Parathyroid adenoma (tissue), 2 donors: Measurements from ENCODE around the gene EPAS1.

Experiments
- H2AFZ ChIP-seq: fragments of 300-600 bp; sonication (generic); one replicate; pipeline ENCODE4 v1.7.0; 2017; ENCODE audit warnings: antibody characterized with exemption, mild to moderate bottlenecking
- H3K27ac ChIP-seq: fragments of 300-600 bp; sonication (generic); one replicate; pipeline ENCODE4 v1.7.0; 2017
- H3K27me3 ChIP-seq: fragments of 300-600 bp; sonication (generic); one replicate; pipeline ENCODE4 v1.7.0; 2017; ENCODE audit warnings: low read length; ENCODE audit not compliant: control insufficient read depth, insufficient read depth
- H3K36me3 ChIP-seq: fragments of 300-600 bp; sonication (generic); one replicate; pipeline ENCODE4 v1.7.0; 2017; ENCODE audit warnings: low read length; ENCODE audit not compliant: control insufficient read depth, insufficient read depth
- H3K4me1 ChIP-seq: fragments of 300-600 bp; sonication (generic); one replicate; pipeline ENCODE4 v1.7.0; 2017; ENCODE audit warnings: control low read depth
- H3K4me2 ChIP-seq: fragments of 300-600 bp; sonication (generic); one replicate; pipeline ENCODE4 v1.7.0; 2017; ENCODE audit warnings: low read length
- H3K4me3 ChIP-seq: fragments of 300-600 bp; sonication (generic); one replicate; pipeline ENCODE4 v1.7.0; 2017; ENCODE audit warnings: low read depth, low read length
- H3K79me2 ChIP-seq: fragments of 300-600 bp; sonication (generic); one replicate; pipeline ENCODE4 v1.7.0; 2017; ENCODE audit warnings: control low read depth
- H3K9ac ChIP-seq: fragments of 300-600 bp; sonication (generic); one replicate; pipeline ENCODE4 v1.7.0; 2017; ENCODE audit warnings: mild to moderate bottlenecking
- H3K9me3 ChIP-seq: fragments of 300-600 bp; sonication (generic); one replicate; pipeline ENCODE4 v1.7.0; 2017; ENCODE audit warnings: low read length; ENCODE audit not compliant: control insufficient read depth
- CTCF ChIP-seq: fragments of 300-600 bp; sonication (generic); IDR thresholded peaks from one replicate; pipeline ENCODE4 v1.7.0; 2017; ENCODE audit warnings: antibody characterized with exemption, mild to moderate bottlenecking
- donor health status: primary hyperparathyroidism.

Gene EPAS1

GRCh38 chr2:46422717-46423394 is 125.6 kb downstream of the EPAS1 start:
- Histone ChIP-seq H3K27me3 (no peaks in the 10 kb centered on the region), H3K4me2 (no peak overlapping the region)
- no peak for TF ChIP-seq CTCF

GRCh38 chr2:46424937-46425336 is 127.7 kb downstream of the EPAS1 start:
- H3K9ac ChIP-seq, result no peak overlapping the region
- H2AFZ ChIP-seq, result no peak overlapping the region
- no peaks in the 10 kb centered on the region for H3K27me3 ChIP-seq
- TF ChIP-seq CTCF, result no peak
- H3K4me2 ChIP-seq, result no peak overlapping the region
- H3K36me3 ChIP-seq, result no peaks in the 10 kb centered on the region
- H3K4me1 ChIP-seq, result no peaks in the 10 kb centered on the region
- no peak overlapping the region for H3K4me3 ChIP-seq
- H3K9me3 ChIP-seq, result no peaks in the 10 kb centered on the region
- no peak overlapping the region for H3K27ac ChIP-seq
- no peaks in the 10 kb centered on the region for H3K79me2 ChIP-seq

More at GRCh38 chr2:46422717-46423394, 125.6 kb downstream of the EPAS1 start:
- Histone ChIP-seq H3K4me1 (no peaks in the 10 kb centered on the region), H3K4me3 (no peak overlapping the region), H3K27ac (no peak overlapping the region), H3K9ac (no peak overlapping the region), H3K9me3 (no peaks in the 10 kb centered on the region), H3K79me2 (no peaks in the 10 kb centered on the region), H2AFZ (no peak overlapping the region), H3K36me3 (no peaks in the 10 kb centered on the region)

- H3K4me3 ChIP-seq, result no peak overlapping the region
- H3K4me2 ChIP-seq, result no peak overlapping the region
- no peaks in the 10 kb centered on the region for H3K4me1 ChIP-seq
- no peaks in the 10 kb centered on the region for H3K36me3 ChIP-seq
- TF ChIP-seq CTCF, result no peak
- no peaks in the 10 kb centered on the region for H3K79me2 ChIP-seq
- H2AFZ ChIP-seq, result no peak overlapping the region
- no peaks in the 10 kb centered on the region for H3K9me3 ChIP-seq
- no peak overlapping the region for H3K9ac ChIP-seq
- H3K27me3 ChIP-seq, result no peaks in the 10 kb centered on the region
- H3K27ac ChIP-seq, result no peak overlapping the region
Observed at GRCh38 chr2:46428911-46429436, 131.8 kb downstream of the EPAS1 start.

GRCh38 chr2:46430413-46430812 is 133.2 kb downstream of the EPAS1 start:
- H3K27ac ChIP-seq, result no peak overlapping the region
- H3K9ac ChIP-seq, result no peak overlapping the region
- H3K36me3 ChIP-seq, result no peaks in the 10 kb centered on the region
- no peaks in the 10 kb centered on the region for H3K79me2 ChIP-seq
- no peak overlapping the region for H2AFZ ChIP-seq
- H3K4me3 ChIP-seq, result no peak overlapping the region
- H3K27me3 ChIP-seq, result no peaks in the 10 kb centered on the region
- H3K4me2 ChIP-seq, result no peak overlapping the region
- no peaks in the 10 kb centered on the region for H3K9me3 ChIP-seq
- no peaks in the 10 kb centered on the region for H3K4me1 ChIP-seq
- TF ChIP-seq CTCF, result no peak

GRCh38 chr2:46430992-46431391 is 133.8 kb downstream of the EPAS1 start:
- no peak for TF ChIP-seq CTCF
- Histone ChIP-seq H3K27ac (no peak overlapping the region), H3K36me3 (no peaks in the 10 kb centered on the region), H3K9me3 (no peaks in the 10 kb centered on the region), H3K4me3 (no peak overlapping the region), H3K4me1 (no peaks in the 10 kb centered on the region), H3K9ac (no peak overlapping the region), H3K27me3 (no peaks in the 10 kb centered on the region), H3K79me2 (no peaks in the 10 kb centered on the region), H2AFZ (no peak overlapping the region), H3K4me2 (no peak overlapping the region)
